GM19463 (cell line): ENCODE measurements around the gene CPM.

Experiments
- ATAC-seq: cut with Tn5 transposase; IDR thresholded peaks from one replicate; pipeline ENCODE4 v1.9.1; 2021; ENCODE audit warnings: mild to moderate bottlenecking, moderate library complexity; ENCODE audit not compliant: unreplicated experiment

Gene CPM

DNA sequence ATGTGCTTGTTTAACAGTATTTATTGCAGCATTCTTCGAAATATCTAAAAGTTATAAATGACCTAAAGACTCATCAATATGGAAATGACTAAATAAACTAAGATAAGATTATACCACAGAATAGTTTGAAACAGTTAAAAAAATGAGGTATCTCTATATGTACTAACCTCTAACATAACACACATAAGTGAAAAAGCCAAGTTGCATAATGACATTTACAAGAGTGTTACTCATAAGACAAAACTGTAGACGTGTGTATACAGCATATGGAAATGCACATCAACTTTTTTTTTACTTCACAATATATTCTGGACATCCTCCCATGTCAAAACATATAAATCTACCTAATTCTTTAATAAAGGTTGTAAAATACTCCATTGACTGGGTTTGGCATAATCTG is 22.8 kb downstream of the CPM start:
- ATAC-seq: no peak

DNA sequence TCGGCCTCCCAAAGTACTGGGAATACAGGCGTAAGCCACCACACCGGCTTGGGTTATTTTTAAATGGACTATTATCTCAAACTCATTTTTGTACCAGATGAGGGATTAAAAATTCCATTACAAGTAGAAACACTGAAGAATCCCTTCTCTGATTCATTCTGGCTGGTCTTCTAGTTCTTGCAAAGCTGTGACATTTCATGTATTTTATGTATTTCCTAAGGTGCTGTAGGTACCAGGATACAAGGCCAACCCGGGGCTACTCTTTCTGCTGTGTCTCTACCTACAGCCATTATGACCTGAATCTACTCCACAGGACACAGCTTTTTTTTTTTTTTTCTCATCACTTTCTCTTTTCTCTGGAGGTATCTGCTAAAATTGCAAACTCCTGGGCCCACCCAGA is 24.9 kb downstream of the CPM start:
- ATAC-seq: no peak

DNA sequence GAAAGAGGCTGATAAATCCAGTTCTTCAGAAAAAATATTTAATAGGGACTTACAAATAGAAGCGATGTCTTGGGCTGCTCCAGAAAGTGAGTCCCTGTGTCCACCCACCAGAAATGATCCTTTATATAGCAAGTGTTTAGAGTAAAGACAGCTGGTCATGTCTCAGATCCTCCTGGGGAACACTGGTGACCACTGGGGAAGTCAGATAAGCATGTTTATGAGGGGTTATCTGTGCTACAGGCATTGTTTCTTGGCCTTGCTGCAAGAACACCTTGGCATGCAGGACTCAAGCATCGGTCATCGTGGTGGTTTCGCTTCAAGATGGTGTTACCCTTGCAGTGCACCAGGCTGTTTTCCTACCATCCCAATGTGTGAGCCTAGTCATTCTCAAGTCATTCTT is 27.2 kb downstream of the CPM start:
- ATAC-seq: no peak

DNA sequence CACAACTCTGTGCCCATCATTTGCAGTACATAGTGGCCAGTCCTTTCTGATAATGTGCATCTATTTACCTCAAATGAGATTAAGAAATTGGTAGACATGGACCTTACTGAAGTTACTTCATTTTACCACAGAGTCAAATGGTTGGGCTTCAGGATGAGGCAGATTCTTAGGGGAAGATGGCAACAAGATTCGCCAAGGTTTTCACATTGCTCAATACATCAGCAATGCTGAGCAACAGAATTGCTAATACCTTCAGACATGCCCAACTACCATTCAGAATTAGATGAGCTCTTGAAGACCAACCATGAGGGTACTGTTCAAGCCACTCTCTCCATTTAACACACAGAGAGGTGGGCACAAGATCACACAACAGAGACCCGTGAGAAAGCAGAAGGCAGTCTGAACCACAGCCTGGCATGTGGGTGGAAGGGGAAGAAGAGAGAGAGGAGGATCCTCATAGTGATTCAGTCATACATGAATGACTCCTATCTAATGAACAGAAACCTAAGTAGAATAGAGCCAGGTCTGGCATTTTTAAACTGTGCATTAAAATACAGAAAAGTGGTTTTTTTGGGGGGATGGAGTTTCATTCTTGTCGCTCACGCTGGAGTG is 28.5 kb downstream of the CPM start:
- ATAC-seq: peak; percentile 86

DNA sequence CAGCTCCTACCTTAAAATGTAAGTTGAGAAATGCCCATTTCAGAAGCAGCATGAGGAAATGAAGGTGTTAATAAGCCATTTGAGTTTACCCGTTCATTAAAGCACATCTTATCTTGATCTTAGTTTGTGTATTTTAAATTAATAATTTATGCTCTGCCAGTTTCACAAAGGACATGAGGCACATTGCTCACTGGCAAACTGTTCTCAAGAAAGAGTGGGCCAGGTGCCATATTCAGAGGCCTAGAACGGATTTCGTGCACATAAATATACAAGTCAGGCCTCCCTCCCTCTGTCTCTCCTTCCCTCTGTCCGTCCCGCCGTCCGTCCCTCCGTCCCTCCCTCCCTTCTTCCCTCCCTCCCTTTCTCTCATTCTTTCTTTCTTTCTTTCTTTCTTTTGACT is 29.5 kb downstream of the CPM start:
- no peak for ATAC-seq

DNA sequence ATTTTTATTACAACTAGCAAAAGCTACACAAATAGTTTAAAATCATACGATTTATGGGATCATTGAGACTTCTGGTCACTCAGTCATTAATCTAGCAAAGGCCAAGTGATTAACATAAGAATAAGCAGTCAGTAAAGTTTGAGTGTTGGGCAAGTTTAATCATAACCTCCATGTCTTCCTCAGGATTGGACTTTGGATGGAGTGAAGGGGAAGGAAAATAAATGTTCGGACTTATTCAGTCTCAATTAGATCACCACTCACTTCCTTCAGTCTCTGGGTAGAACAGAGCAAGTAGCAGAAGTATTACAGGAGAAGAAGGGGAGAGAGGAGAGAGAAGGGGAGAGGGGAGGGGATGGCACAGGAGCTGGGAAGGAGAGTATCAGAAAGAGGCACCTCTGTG is 31.4 kb downstream of the CPM start:
- no peak for ATAC-seq

DNA sequence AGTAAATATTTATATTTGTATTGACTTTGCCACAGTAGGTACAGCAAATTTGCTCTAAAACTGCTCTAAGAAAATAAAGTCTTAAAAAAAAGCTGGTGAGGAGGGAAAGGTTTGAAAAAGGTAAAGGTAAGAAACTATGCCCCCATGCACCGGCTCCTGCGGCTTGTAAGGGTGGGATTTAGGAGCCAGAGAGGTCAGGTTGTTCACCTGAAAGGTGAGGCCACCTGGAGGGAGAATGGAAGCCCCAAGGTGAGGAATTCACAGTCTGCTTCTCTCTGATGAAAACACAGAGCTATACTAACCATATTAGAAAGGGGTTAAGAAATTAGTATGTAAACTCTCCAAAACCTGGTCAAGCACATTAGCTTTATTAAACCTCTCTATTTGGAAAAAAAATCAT is 31.8 kb downstream of the CPM start:
- no peak for ATAC-seq

DNA sequence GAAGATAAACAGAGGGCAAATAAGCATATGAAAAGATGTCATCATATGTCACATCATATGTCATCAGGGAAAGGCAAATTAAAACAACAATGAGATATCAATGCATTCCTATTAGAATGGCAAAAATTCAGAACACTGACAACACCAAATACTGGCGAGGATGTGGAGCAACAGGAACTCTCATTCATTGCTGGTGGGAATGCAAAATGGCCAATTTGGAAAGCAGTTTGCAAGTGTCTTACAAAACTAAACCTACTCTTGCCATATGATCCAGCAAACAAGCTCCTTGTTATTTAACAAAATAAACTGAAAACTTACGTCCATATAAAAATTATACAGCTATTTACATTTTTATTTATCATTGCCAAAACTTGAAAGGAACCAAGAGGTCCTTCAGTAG is 32.7 kb downstream of the CPM start:
- no peak for ATAC-seq

DNA sequence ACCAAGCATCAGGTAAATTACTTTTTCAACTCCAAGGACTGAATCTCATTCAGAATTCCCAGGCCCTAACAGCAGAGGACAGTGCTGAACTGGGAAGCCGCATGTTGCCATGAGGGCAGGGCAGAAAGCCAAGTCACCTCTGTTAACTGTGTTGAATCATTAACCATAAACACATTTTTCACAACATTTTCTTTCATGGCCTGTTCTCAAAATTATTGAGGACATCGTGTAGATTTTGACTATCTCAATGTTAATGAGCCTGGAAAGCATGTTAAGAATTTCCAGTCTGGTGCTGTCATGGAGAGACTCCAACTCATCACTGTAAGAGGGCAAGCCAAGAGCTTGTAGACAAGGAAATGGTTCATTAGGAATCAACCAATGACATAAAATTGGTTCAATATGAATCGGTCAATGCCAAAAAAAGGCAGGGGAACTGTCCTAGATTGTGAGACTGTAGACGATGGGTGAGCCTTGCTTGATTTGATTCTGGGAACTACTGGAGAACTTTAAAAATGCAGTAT is 33.7 kb downstream of the CPM start:
- ATAC-seq: no peak

DNA sequence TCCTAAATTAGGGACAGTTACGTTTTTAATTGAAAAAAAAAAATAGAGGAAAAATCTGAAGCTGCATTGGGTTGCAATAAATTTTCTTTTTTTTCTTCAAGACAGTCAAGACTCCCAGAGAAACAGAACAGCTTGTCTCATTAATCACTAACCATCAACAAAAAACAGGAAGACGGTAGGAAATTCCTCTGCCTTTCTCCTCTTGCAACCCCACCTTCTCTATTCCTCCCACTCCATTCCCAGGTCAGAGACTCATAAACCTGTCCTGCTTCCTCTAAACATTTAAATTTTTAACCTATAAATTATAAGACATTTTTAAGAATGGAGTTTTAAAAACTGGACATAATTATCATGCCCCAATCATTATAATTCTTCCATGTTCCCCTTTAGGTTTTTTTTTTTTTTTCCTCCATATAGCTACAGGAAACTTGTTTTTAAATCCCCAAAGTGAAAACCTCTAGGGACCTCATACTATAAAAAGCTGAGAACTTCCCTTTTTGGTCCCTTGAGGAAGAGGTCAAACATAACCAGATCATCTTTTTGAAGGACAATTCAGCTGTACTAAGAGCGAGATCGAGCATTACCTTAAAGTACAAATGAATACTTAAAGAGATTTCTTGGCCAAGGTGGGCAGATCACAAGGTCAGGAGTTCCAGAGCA is 36.0 kb downstream of the CPM start:
- no peak for ATAC-seq

DNA sequence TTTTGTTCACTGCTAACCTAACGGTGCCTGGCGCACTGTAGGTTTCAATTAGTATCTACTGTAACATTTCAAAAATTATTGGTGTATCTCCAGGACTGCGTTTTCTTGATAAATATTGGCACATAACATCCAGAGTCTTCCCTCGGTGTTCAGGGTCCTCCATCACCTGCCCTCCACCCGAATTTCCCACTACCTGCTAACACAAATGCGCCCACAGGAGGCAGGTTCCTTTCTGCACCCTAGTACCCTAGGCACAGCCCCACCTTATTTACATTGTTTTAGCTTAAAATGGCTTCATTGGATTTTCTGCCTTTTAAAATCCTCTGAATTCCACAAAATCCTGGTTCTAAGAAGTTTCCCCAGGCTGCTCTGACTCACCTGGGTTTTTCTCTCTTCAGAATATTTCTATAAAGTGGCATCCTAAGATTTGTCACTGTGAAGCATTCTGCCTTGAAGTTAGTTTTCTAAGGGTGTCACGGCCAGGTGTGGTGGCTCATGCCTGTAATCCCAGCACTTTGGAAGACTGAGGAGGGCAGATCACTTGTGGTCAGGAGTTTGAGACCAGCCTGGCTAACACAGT is 38.6 kb downstream of the CPM start:
- no peak for ATAC-seq

DNA sequence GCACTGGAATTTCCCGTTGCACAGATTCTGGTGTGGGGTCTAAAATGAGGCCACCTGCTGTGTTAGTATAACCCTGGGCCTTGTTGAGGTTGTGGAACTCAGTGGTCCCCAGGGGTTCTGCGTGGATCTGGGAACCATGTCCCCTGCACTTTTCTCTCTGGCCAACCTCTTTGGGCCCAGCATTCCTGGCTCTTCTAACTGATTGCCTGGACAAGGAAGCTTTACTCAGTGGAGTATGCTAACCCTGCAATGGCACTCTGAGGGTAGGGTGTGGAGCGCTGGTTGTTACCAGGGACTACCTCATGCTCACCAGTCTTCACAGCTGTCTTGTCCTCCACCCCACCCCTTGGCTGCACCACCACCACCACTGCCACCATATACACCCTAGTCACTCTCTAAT is 39.2 kb downstream of the CPM start:
- no peak for ATAC-seq

DNA sequence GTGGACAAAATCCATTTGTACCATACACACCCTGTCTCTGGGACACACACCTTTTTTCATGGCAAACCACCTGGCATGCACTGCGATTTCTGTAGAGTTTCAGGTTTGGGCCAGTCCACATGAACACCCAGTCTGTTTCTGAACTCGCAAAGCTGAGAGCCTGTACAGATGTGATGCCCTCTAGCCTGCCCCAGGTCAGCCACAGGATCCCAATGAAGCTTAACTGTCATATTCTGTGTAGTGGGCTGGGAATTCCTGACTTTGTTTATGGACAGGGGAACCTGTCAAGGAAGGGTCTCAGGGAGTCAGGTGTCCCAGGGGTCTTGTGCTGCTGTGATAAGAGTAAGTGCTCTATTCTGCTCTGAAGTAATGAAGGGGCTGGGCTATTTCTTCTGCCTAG is 39.8 kb downstream of the CPM start:
- ATAC-seq: no peak

DNA sequence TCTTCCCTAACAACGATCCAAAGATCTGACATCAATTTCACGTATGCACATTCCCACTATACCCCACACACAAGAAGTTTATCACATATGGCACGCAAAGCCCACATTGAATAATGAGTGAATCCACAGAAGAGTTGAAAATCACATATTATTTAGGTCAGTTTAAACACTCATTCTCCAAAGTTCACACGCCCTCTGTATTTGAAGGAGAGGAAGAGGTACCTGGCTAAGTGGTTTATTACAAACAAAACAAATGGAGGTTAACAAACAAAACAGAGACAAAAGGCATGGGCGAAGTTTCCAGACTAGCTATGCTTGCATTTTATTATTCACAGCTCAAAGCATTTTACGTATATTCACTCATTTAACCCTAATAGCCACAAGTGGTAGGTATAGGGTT is 41.8 kb downstream of the CPM start:
- no peak for ATAC-seq

DNA sequence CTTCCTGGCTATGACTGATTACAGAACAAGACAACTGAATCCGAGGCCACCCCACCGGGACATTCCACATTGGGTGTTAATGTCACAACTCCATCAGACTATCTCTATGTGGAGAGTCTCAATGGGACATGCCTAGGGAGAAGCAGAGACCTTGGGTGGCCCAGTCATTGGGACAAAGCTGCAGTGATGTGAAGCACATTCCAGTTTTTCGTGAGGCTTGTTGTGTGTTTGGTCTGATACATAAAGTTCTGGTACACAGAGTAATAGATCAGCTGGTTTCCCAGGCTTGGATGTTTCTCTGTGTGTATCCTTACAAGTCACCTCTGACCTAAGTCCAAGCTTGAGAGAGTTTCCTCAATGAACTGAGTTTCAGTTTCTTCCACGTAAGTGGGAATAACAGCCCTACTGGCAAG is 42.3 kb downstream of the CPM start:
- no peak for ATAC-seq

DNA sequence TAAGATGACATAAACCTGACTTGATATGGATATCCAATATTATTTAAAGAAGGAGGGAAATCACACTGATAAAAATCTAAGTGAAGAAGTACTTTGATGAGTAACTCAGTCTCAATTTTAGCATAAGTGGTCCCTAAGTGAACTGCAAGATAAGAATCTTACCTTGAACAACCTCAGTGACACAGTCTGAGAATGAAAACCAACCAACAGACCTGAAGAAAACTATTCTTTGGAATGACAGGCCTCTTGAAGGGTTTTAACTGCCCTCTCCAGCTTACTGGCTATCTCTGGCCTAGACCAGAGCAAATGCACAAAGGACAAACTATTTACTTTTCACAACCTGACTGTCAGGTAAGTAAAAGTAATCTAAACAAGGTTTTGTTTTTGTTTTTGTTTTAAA is 44.7 kb downstream of the CPM start:
- ATAC-seq: no peak

DNA sequence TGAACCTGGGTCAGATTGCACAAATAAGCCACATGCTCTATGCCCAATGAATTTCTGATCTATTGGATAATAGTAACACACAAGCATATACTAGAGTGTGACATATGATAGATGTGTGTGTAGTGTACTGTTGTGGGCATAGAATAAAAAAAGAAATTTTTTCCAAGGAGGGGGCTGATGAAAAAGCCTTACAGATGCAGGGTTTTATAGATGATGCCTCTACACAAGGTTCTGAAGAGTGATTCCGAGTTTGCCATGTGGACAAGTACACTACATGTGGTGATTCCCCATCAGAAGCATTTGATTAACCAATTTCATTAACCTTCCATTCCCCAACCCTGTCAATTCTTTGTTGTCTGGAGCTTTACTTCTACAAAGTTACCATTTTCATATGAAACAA is 45.3 kb downstream of the CPM start:
- ATAC-seq: no peak

DNA sequence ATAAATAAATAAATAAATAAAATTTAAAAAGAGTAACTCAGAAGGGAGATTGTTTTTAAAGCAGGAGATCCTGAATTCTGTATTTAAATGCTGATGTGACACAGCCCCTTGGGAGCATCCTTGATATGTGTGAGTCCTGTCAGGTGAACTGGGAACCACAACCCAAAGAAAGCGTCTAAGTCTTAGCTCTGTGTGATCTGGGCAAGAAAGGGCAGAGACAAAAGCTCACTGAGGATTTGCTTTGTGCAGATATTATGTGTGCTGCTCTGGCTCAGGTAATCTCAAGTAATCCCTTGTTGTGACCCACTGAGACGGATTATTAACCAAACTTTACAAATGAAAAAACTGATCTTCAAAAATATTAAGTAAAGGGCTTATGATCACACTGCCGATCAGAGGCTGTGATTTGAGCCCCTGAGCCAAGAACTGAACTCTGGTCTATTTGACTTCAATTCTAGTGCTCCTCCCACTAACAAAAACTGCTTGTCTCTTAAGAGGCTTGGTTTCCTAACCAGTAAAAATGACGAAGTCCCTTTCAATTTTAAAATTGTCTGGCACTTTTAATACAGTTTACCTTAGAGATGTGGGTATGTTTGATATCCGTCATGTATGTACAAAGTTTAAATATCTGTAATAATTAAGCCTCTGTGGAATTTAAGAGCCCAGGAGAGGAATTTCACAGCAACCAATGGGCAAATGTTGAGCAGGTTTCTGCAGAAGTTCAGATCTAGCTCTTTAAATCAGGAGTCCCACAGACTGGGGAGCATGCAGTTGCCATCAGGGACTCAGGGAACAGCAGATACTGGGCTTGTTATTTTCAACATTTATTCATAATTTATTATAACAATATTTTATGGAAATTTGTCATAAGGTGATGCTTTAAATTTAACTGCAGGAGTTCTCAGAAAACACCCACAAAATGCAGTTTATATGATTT is 46.1 kb downstream of the CPM start:
- no peak for ATAC-seq

DNA sequence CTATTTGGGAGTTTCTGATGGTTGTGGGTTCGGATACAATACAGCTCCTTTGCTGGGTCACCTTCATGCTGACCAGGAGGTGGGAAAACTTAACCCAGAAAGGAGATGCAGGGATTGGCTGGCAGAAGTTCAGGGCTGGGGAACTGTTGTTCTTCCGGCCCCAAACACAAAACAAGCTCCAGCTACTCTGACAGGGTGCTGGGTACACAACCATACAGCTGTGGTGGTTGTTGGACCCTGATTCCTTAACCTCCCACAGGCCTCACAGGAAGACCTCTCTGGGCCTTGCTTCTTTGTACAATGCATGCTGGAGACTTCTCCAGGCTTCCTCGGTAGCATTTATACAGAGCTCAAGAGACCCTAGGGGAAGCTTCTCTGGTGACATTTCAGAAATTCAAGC is 47.6 kb downstream of the CPM start:
- ATAC-seq: no peak

DNA sequence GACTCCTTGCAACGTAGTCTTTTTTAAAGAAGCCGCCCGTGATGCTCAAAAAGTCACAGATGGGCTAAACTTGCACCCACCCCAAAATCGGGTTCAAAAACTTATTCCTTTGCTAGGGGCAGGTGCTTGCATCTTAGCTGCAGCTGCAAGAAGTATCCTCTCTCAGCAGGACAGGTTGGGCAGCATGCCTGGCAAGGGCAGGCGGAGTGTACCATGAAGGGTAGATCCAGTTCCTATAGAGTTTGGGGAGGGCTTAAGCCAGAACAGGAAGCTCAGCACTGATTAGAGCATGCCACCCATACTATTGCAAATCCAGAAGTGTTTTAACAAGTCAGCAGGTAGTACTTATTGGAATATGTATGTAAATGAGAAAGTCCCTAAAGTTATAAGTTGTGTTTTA is 48.7 kb downstream of the CPM start:
- no peak for ATAC-seq

DNA sequence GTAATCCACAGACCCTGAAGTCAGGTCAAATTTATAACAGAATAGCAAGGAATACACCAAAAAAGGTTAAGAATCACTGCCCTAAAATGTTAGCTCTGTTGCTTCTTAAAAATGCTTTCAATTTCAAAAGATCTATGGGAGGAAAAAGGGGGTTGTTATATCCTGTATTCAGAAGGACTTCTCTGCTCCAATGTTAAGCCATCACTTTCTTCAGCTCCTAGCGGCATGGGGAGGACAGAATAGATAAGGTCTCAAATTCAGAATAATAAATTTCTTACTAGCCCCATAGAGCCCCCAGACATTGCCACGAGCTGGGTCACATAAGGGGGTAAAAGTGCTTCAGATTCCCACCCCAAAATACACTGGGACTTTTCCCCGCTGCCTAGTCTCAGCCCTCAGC is 49.8 kb downstream of the CPM start:
- ATAC-seq: no peak
